Measurements from ENCODE around the gene PAX5.

DNA sequence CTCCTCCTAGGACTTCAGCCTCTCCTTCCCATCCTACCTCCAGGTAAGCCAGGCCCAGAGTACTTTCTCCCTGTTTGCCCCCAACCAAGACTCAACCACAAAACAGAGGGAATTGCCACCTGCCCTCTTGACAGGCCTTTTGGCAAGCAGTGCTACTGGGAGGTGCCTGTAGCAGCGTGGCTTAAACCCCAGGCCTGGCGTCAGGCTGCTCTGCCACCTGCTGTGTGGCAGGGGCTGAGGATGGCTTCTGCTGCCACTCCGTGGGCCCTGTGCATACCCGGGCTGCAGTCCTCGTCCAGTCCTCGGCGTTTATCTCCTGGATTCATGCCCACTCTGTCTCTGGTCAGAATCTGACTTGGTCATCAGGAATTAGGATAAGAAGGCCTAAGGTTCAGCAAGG is 163.1 kb downstream of the PAX5 start:
- TF ChIP-seq POLR2A (IDR thresholded peaks at IDR 0.05), result no peak
- TF ChIP-seq, protein P1, sequence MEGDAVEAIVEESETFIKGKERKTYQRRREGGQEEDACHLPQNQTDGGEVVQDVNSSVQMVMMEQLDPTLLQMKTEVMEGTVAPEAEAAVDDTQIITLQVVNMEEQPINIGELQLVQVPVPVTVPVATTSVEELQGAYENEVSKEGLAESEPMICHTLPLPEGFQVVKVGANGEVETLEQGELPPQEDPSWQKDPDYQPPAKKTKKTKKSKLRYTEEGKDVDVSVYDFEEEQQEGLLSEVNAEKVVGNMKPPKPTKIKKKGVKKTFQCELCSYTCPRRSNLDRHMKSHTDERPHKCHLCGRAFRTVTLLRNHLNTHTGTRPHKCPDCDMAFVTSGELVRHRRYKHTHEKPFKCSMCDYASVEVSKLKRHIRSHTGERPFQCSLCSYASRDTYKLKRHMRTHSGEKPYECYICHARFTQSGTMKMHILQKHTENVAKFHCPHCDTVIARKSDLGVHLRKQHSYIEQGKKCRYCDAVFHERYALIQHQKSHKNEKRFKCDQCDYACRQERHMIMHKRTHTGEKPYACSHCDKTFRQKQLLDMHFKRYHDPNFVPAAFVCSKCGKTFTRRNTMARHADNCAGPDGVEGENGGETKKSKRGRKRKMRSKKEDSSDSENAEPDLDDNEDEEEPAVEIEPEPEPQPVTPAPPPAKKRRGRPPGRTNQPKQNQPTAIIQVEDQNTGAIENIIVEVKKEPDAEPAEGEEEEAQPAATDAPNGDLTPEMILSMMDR (IDR thresholded peaks at IDR 0.05), result peak in 3 of 7 experiments; percentile 9 to 23 (median 16)
